Tibial artery (tissue), 4 donors: ENCODE results near the gene MINDY3.

Experiments used
- DNase-seq, 2 donors: peaks; one replicate each; pipeline ENCODE4 v3.0.0-alpha.2; 2019
- H3K27ac ChIP-seq, 2 donors: fragments of 200-600 bp; sonication (generic) in 1 of 2; 1 replicate in 1 of 2; 2 replicates in 1 of 2; pipeline ENCODE4 v1.5.1; 2018 to 2019; ENCODE audit warnings: mild to moderate bottlenecking in 1 of 2
- H3K27me3 ChIP-seq, 2 donors: fragments of 200-600 bp; sonication (generic) in 1 of 2; one replicate each; pipeline versions ENCODE4 v1.5.1 to v1.6.0; 2016 to 2019
- H3K36me3 ChIP-seq, 3 donors: fragments of 200-600 bp; sonication (generic) in 2 of 3; one replicate each; pipeline ENCODE4 v1.5.1; 2016 to 2019; ENCODE audit warnings: mild to moderate bottlenecking in 2 of 3
- H3K4me1 ChIP-seq, 4 donors: fragments of 200-600 bp; sonication (generic) in 2 of 4; 1 replicate in 3 of 4; 2 replicates in 1 of 4; pipeline ENCODE4 v1.5.1; 2016 to 2019
- H3K4me3 ChIP-seq, 2 donors: fragments of 200-600 bp; sonication (generic) in 1 of 2; 1 replicate in 1 of 2; 2 replicates in 1 of 2; pipeline ENCODE4 v1.5.1; 2018 to 2019; ENCODE audit warnings: mild to moderate bottlenecking in 2 of 2
- H3K9me3 ChIP-seq, 3 donors: fragments of 200-600 bp; sonication (generic) in 1 of 3; one replicate each; pipeline ENCODE4 v1.5.1; 2016 to 2019
- intact Hi-C: fragments of 100-400 bp; cut with DNase I; formaldehyde crosslinking; loops from one replicate; pipeline ENCODE4 v1.15.0; 2023; ENCODE audit warnings: low total_unique reads
- TF ChIP-seq, protein P1 (sequence below), 2 experiments: fragments of 200-600 bp in 1 of 2; fragments of 450-650 bp in 1 of 2; IDR thresholded peaks; one replicate each; pipeline ENCODE4 v1.5.1; 2017 to 2019; ENCODE audit warnings: antibody characterized with exemption in 2 of 2, mild to moderate bottlenecking in 1 of 2, moderate library complexity in 1 of 2

MINDY3 gene

DNA sequence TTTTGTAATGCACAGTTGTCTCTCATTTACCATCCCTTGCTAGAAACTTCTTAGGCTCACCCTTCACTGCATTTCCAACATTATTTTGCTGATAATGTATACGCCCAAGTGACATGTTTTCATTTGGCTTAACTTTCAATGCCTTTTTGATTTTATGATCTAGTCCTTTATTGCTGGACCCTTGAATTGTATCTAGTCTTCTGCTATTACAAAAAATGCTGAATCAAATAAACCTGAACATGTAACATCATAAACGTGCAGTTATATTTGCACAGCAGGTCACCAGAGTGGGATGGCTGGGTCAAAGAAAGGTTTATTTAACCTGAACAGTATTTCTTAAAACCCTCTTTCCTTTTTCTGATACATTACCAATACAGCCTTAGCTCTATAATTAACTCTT, 63.0 kb downstream of the MINDY3 start:
- H3K4me3 ChIP-seq: no peak overlapping the region
- H3K27ac ChIP-seq: no peak overlapping the region
- TF ChIP-seq, protein P1, sequence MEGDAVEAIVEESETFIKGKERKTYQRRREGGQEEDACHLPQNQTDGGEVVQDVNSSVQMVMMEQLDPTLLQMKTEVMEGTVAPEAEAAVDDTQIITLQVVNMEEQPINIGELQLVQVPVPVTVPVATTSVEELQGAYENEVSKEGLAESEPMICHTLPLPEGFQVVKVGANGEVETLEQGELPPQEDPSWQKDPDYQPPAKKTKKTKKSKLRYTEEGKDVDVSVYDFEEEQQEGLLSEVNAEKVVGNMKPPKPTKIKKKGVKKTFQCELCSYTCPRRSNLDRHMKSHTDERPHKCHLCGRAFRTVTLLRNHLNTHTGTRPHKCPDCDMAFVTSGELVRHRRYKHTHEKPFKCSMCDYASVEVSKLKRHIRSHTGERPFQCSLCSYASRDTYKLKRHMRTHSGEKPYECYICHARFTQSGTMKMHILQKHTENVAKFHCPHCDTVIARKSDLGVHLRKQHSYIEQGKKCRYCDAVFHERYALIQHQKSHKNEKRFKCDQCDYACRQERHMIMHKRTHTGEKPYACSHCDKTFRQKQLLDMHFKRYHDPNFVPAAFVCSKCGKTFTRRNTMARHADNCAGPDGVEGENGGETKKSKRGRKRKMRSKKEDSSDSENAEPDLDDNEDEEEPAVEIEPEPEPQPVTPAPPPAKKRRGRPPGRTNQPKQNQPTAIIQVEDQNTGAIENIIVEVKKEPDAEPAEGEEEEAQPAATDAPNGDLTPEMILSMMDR (IDR thresholded peaks at IDR 0.05): no peak
- peaks cover 5 to 19% (median 14%) of the 10 kb centered on the region in 3 donors for H3K36me3 ChIP-seq
- peaks cover 0 to 11% (median 0%) of the 10 kb centered on the region in 3 donors for H3K9me3 ChIP-seq
- H3K27me3 ChIP-seq: no peaks in the 10 kb centered on the region
- H3K4me1 ChIP-seq: peaks cover 0 to 7% (median 2%) of the 10 kb centered on the region in 4 donors
- intact Hi-C loops: no loop called here
- no peak for DNase-seq

GRCh38 chr10:15796762-15797161, 63.5 kb downstream of the MINDY3 start:
- intact Hi-C loops: no loop called here
- Histone ChIP-seq H3K27me3 (no peaks in the 10 kb centered on the region), H3K27ac (no peak overlapping the region), H3K36me3 (peaks cover 5 to 18% (median 13%) of the 10 kb centered on the region in 3 donors), H3K9me3 (peaks cover 0 to 11% (median 0%) of the 10 kb centered on the region in 3 donors), H3K4me3 (no peak overlapping the region), H3K4me1 (peaks cover 0 to 13% (median 7%) of the 10 kb centered on the region in 4 donors)
- TF ChIP-seq, protein P1 (IDR thresholded peaks at IDR 0.05): no peak
- DNase-seq: no peak

GRCh38 chr10:15796098-15796759, 64.1 kb downstream of the MINDY3 start:
- no peak overlapping the region for H3K4me3 ChIP-seq
- intact Hi-C loops: no loop called here
- H3K36me3 ChIP-seq: peaks cover 5 to 13% (median 8%) of the 10 kb centered on the region in 3 donors
- TF ChIP-seq, protein P1 (IDR thresholded peaks at IDR 0.05): no peak
- no peak overlapping the region for H3K27ac ChIP-seq
- DNase-seq: no peak
- H3K4me1 ChIP-seq: peaks cover 0 to 18% (median 12%) of the 10 kb centered on the region in 4 donors
- no peaks in the 10 kb centered on the region for H3K27me3 ChIP-seq
- H3K9me3 ChIP-seq: peaks cover 0 to 7% (median 0%) of the 10 kb centered on the region in 3 donors

GRCh38 chr10:15795036-15795792, 65.1 kb downstream of the MINDY3 start:
- DNase-seq: no peak
- H3K36me3 ChIP-seq: peaks cover 0 to 3% (median 0%) of the 10 kb centered on the region in 3 donors
- H3K4me1 ChIP-seq: peaks cover 0 to 28% (median 17%) of the 10 kb centered on the region in 4 donors
- no peak overlapping the region for H3K4me3 ChIP-seq
- H3K27me3 ChIP-seq: no peaks in the 10 kb centered on the region
- intact Hi-C loops: no loop called here
- H3K27ac ChIP-seq: no peak overlapping the region
- TF ChIP-seq, protein P1 (IDR thresholded peaks at IDR 0.05): no peak
- no peaks in the 10 kb centered on the region for H3K9me3 ChIP-seq

DNA sequence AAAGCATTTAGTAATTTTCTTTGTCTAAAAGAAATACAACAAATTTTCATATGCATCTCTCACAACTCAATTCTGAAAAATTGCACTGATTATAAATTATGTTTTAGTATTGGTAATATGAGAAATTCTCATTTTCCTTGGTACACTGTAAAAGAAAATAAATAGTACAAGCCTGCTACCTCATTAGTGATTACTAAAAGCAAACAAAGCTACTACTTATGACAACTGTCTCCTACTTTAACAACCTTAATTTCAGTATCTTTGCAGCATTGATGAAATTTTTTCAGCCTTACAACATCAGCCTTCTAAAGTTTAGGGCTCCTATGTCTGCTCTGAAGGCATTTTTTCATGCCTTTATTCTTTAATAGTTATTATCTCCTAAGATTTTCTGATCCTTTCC, 65.7 kb downstream of the MINDY3 start:
- intact Hi-C loops: no loop called here
- H3K4me3 ChIP-seq: no peak overlapping the region
- peaks cover 0 to 35% (median 19%) of the 10 kb centered on the region in 4 donors for H3K4me1 ChIP-seq

More for the DNA sequence above, 65.7 kb downstream of the MINDY3 start:
- H3K36me3 ChIP-seq: no peaks in the 10 kb centered on the region
- H3K9me3 ChIP-seq: no peaks in the 10 kb centered on the region
- TF ChIP-seq, protein P1 (IDR thresholded peaks at IDR 0.05): no peak
- no peak for DNase-seq
- no peak overlapping the region for H3K27ac ChIP-seq
- no peaks in the 10 kb centered on the region for H3K27me3 ChIP-seq
